ENCODE measurements around the gene RNF40.

The RNF40 gene

DNA sequence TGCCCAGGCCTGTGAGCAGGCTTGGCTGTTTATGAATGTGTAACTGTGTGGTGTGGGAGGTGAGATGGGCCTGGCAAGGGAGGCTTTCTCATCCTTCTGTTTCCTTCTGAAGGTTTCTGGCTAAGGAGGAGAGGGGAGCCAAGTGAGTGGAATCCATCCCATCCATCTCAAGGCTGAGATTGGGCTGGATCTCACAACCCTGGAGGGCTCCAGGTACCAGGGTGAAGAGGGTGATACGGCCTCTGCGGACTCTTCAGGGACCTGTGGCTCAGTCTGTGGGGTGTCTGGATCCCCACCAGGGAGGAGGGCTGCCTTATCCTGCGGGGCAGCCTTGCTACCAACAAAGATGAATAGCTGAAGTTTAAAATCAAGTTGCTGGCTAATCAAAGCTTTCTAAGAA is 17.9 kb downstream of the RNF40 start:
- no peaks in the 10 kb centered on the region for H3K27me3 ChIP-seq (ENCODE audit: insufficient read depth, low read length, poor library complexity)
- H3K9me3 ChIP-seq (ENCODE audit: insufficient read depth, low read length, severe bottlenecking), result no peaks in the 10 kb centered on the region
- no peak overlapping the region for H3K9ac ChIP-seq (ENCODE audit: low read depth, low read length)
- H3K27ac ChIP-seq (ENCODE audit: low read length), result no peak overlapping the region
- DNase-seq, result no peak
- peaks cover 19% of the 10 kb centered on the region for H3K4me1 ChIP-seq (ENCODE audit: insufficient read depth, low read length)
- no peak for ATAC-seq (ENCODE audit: insufficient read depth, low read depth)
- H3K4me3 ChIP-seq (ENCODE audit: low read depth in 1 of 2, low read length in 2 of 2), result no peak overlapping the region
- H2AFZ ChIP-seq (ENCODE audit: low read depth, low read length), result no peak overlapping the region
- peaks cover 15% of the 10 kb centered on the region for H3K79me2 ChIP-seq (ENCODE audit: insufficient read depth, low read length)
- no peak overlapping the region for H3K4me2 ChIP-seq (ENCODE audit: insufficient read depth, low read length)
- TF ChIP-seq, protein P1, sequence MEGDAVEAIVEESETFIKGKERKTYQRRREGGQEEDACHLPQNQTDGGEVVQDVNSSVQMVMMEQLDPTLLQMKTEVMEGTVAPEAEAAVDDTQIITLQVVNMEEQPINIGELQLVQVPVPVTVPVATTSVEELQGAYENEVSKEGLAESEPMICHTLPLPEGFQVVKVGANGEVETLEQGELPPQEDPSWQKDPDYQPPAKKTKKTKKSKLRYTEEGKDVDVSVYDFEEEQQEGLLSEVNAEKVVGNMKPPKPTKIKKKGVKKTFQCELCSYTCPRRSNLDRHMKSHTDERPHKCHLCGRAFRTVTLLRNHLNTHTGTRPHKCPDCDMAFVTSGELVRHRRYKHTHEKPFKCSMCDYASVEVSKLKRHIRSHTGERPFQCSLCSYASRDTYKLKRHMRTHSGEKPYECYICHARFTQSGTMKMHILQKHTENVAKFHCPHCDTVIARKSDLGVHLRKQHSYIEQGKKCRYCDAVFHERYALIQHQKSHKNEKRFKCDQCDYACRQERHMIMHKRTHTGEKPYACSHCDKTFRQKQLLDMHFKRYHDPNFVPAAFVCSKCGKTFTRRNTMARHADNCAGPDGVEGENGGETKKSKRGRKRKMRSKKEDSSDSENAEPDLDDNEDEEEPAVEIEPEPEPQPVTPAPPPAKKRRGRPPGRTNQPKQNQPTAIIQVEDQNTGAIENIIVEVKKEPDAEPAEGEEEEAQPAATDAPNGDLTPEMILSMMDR (IDR thresholded peaks at IDR 0.05; ENCODE audit: borderline replicate concordance, extremely low read depth, low read length, poor library complexity, severe bottlenecking), result no peak
- no peak for TF ChIP-seq EZH2 (IDR thresholded peaks at IDR 0.05; ENCODE audit: borderline replicate concordance, low read depth, low read length, severe bottlenecking)
- H3K36me3 ChIP-seq (ENCODE audit: insufficient read depth, low read length), result peaks cover 22% of the 10 kb centered on the region
- H4K20me1 ChIP-seq (ENCODE audit: insufficient read depth, low read length), result peaks cover 5% of the 10 kb centered on the region

DNA sequence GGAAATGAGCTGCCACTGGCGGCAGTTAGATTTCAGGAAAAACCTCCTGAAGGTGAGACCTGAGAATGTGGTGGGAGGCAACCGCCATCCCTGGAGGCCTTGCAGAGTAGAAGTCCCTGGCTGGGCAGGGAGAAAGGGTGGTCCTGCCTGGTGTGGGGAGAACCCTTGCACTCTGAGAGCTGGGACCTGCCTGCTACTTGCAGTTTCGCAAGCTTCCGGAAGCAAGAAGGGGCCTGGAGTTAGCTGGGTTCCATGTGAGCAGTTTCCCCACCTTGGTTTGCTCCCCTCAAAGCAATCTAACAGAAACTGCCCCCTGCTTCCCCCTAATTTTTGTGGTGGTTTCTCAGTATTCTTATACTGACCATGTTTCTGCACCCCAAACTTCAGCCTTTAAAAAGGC is 18.4 kb downstream of the RNF40 start:
- Histone ChIP-seq H2AFZ (ENCODE audit: low read depth, low read length) (no peak overlapping the region), H3K4me3 (ENCODE audit: low read depth in 1 of 2, low read length in 2 of 2) (no peak overlapping the region), H3K4me1 (ENCODE audit: insufficient read depth, low read length) (peaks cover 20% of the 10 kb centered on the region), H3K27ac (ENCODE audit: low read length) (no peak overlapping the region), H3K79me2 (ENCODE audit: insufficient read depth, low read length) (peaks cover 12% of the 10 kb centered on the region), H3K27me3 (ENCODE audit: insufficient read depth, low read length, poor library complexity) (no peaks in the 10 kb centered on the region), H4K20me1 (ENCODE audit: insufficient read depth, low read length) (peaks cover 5% of the 10 kb centered on the region; the same call in 1 of the 2 replicates), H3K9me3 (ENCODE audit: insufficient read depth, low read length, severe bottlenecking) (no peaks in the 10 kb centered on the region), H3K9ac (ENCODE audit: low read depth, low read length) (no peak overlapping the region), H3K36me3 (ENCODE audit: insufficient read depth, low read length) (peaks cover 22% of the 10 kb centered on the region), H3K4me2 (ENCODE audit: insufficient read depth, low read length) (no peak overlapping the region)
- no peak for TF ChIP-seq EZH2 (IDR thresholded peaks at IDR 0.05; ENCODE audit: borderline replicate concordance, low read depth, low read length, severe bottlenecking)
- TF ChIP-seq, protein P1 (IDR thresholded peaks at IDR 0.05; ENCODE audit: borderline replicate concordance, extremely low read depth, low read length, poor library complexity, severe bottlenecking), result no peak
- ATAC-seq (ENCODE audit: insufficient read depth, low read depth) (no peak), DNase-seq (no peak)

DNA sequence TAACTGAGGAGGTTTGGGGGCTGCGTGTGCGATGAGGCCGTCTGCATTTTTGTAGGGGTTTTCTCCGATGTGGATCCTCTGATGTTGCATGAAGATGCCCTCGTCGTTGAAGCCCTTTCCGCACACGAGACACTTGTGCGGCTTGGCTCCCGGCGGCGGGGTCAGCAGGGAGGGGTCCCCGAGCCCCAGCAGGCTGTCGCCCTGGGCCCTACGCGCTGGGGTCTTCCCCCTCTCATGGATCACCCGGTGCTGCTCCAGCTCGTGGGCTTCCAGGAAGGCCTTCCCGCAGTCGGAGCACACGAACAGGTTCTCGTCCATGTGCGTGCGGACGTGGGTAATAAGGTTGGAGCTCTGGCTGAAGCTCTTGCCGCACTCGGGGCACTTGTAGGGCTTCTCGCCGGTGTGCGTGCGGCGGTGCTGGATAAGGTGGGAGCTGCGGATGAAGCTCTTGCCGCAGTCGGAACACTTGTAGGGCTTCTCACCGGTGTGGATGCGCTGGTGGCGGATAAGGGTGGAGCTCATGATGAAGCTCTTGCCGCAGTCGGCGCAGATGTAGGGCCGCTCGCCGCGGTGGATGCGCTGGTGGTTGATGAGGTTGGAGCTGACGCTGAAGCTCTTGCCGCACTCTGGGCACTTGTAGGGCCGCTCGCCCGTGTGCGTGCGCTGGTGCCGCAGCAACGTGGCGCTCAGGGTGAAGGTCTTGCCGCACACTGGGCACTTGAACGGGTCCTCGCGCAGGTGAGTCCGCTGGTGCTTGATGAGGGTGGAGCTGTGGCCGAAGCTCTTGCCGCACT is 20.6 kb downstream of the RNF40 start:
- Histone ChIP-seq H3K4me1 (ENCODE audit: insufficient read depth, low read length) (peaks cover 21% of the 10 kb centered on the region), H3K9me3 (ENCODE audit: insufficient read depth, low read length, severe bottlenecking) (no peaks in the 10 kb centered on the region), H3K9ac (ENCODE audit: low read depth, low read length) (no peak overlapping the region), H3K4me2 (ENCODE audit: insufficient read depth, low read length) (no peak overlapping the region), H4K20me1 (ENCODE audit: insufficient read depth, low read length) (no peaks in the 10 kb centered on the region; the same call in 1 of the 2 replicates), H3K27ac (ENCODE audit: low read length) (no peak overlapping the region), H3K79me2 (ENCODE audit: insufficient read depth, low read length) (peaks cover 5% of the 10 kb centered on the region), H2AFZ (ENCODE audit: low read depth, low read length) (no peak overlapping the region), H3K27me3 (ENCODE audit: insufficient read depth, low read length, poor library complexity) (peaks cover 4% of the 10 kb centered on the region), H3K36me3 (ENCODE audit: insufficient read depth, low read length) (peaks cover 22% of the 10 kb centered on the region), H3K4me3 (ENCODE audit: low read depth in 1 of 2, low read length in 2 of 2) (no peak overlapping the region)
- no peak for DNase-seq
- ATAC-seq (ENCODE audit: insufficient read depth, low read depth), result no peak
- no peak for TF ChIP-seq EZH2 (IDR thresholded peaks at IDR 0.05; ENCODE audit: borderline replicate concordance, low read depth, low read length, severe bottlenecking)
- TF ChIP-seq, protein P1 (IDR thresholded peaks at IDR 0.05; ENCODE audit: borderline replicate concordance, extremely low read depth, low read length, poor library complexity, severe bottlenecking), result no peak
